ENCODE results near the gene ZC3H4. TPM values are rescaled to one million over a fixed set of nuclear protein-coding genes. Genes with fewer than 3 reads are reported as not detected.
A peak's percentile ranks its signal among the peaks of the same experiment; 100 is the strongest.

The ZC3H4 gene
- total and polyA plus RNA-seq, 8 donors: 4.7 to 78.5 (median 20.2) TPM

- WGBS, 5 donors: 68 to 79% (median 73%) methylated on average over 10 of the region's 10 CpGs
- Histone ChIP-seq H3K4me1 (peaks cover 51 to 58% (median 54%) of the 10 kb centered on the region in 4 donors), H3K4me3 (no peak overlapping the region)
Measured at GRCh38 chr19:47093841-47094240, 19.7 kb downstream of the ZC3H4 start.

GRCh38 chr19:47093254-47093653 lies 20.3 kb downstream of the ZC3H4 start:
- Histone ChIP-seq H3K4me3 (no peak overlapping the region), H3K27ac (peak overlapping the region in 4 of 5 donors; percentile 84 to 87 (median 86)), H3K27me3 (no peaks in the 10 kb centered on the region), H3K9me3 (no peaks in the 10 kb centered on the region), H3K4me1 (peaks cover 45 to 52% (median 48%) of the 10 kb centered on the region in 4 donors), H3K36me3 (peaks cover 45 to 66% (median 60%) of the 10 kb centered on the region in 4 donors)
- intact Hi-C loops (cut with DNase I; ENCODE audit: low total_unique reads): no loop called here
- 65 to 86% (median 83%) methylated on average over 5 of the region's 5 CpGs for WGBS, 5 donors
- no peak for DNase-seq
- no peak for TF ChIP-seq POLR2AphosphoS5 (IDR thresholded peaks at IDR 0.05)
- no peak for TF ChIP-seq EP300 (IDR thresholded peaks at IDR 0.05)
- TF ChIP-seq CTCF (IDR thresholded peaks at IDR 0.05): no peak

More at GRCh38 chr19:47093841-47094240, 19.7 kb downstream of the ZC3H4 start:
- no peaks in the 10 kb centered on the region for H3K27me3 ChIP-seq
- TF ChIP-seq POLR2A (IDR thresholded peaks at IDR 0.05) (no peak), CTCF (IDR thresholded peaks at IDR 0.05) (no peak)
- peaks cover 40 to 60% (median 54%) of the 10 kb centered on the region in 4 donors for H3K36me3 ChIP-seq
- no peak for DNase-seq
- no peaks in the 10 kb centered on the region for H3K9me3 ChIP-seq
- intact Hi-C loops (cut with DNase I; ENCODE audit: low total_unique reads): no loop called here
- peak overlapping the region; percentile 82 to 87 (median 85) for H3K27ac ChIP-seq

- no peak overlapping the region for H3K4me3 ChIP-seq
- H3K27ac ChIP-seq: peak overlapping the region; percentile 14 to 59 (median 41)
- H3K4me1 ChIP-seq: peaks cover 11 to 18% (median 15%) of the 10 kb centered on the region in 4 donors
- no peak for TF ChIP-seq CTCF (IDR thresholded peaks at IDR 0.05)
- TF ChIP-seq EP300 (IDR thresholded peaks at IDR 0.05): no peak
- no peak for TF ChIP-seq POLR2A (IDR thresholded peaks at IDR 0.05)
- no peak for TF ChIP-seq POLR2AphosphoS5 (IDR thresholded peaks at IDR 0.05)
- no peak for DNase-seq
- H3K27me3 ChIP-seq: no peaks in the 10 kb centered on the region
- peaks cover 74 to 100% (median 94%) of the 10 kb centered on the region in 4 donors for H3K36me3 ChIP-seq
- H3K9me3 ChIP-seq: no peaks in the 10 kb centered on the region
- WGBS, 5 donors: 89 to 94% (median 93%) methylated on average over 21 of the region's 21 CpGs
- intact Hi-C loops (cut with DNase I; ENCODE audit: low total_unique reads): no loop called here
Measured at GRCh38 chr19:47089767-47090350, 23.7 kb downstream of the ZC3H4 start.

- Histone ChIP-seq H3K4me3 (no peak overlapping the region), H3K36me3 (peaks cover 89 to 100% (median 100%) of the 10 kb centered on the region in 4 donors), H3K27me3 (no peaks in the 10 kb centered on the region), H3K27ac (peak overlapping the region in 1 of 5 donors; percentile 5), H3K9me3 (no peaks in the 10 kb centered on the region), H3K4me1 (peaks cover 0 to 8% (median 0%) of the 10 kb centered on the region in 4 donors)
- intact Hi-C loops (cut with DNase I; ENCODE audit: low total_unique reads): no loop called here
- 92 to 98% (median 95%) methylated on average over 17 of the region's 17 CpGs for WGBS, 5 donors
- no peak for TF ChIP-seq CTCF (IDR thresholded peaks at IDR 0.05)
- no peak for TF ChIP-seq POLR2A (IDR thresholded peaks at IDR 0.05)
- no peak for TF ChIP-seq EP300 (IDR thresholded peaks at IDR 0.05)
- TF ChIP-seq POLR2AphosphoS5 (IDR thresholded peaks at IDR 0.05): no peak
- no peak for DNase-seq
Measured at GRCh38 chr19:47086280-47086679, 27.3 kb downstream of the ZC3H4 start.

Data from stomach (tissue), 9 donors.